ENCODE results near the gene CMTM7. TPM values are rescaled to one million over a fixed set of nuclear protein-coding genes. Genes with fewer than 3 reads are reported as not detected.
"Not testable (repeated sequence)": the region's sequence is repeated elsewhere in the genome, so short reads cannot be mapped to it uniquely, and the experiment has no call there.

Gene CMTM7
- total RNA-seq, 1 donor from 2014 or later = 71.4 TPM

DNA sequence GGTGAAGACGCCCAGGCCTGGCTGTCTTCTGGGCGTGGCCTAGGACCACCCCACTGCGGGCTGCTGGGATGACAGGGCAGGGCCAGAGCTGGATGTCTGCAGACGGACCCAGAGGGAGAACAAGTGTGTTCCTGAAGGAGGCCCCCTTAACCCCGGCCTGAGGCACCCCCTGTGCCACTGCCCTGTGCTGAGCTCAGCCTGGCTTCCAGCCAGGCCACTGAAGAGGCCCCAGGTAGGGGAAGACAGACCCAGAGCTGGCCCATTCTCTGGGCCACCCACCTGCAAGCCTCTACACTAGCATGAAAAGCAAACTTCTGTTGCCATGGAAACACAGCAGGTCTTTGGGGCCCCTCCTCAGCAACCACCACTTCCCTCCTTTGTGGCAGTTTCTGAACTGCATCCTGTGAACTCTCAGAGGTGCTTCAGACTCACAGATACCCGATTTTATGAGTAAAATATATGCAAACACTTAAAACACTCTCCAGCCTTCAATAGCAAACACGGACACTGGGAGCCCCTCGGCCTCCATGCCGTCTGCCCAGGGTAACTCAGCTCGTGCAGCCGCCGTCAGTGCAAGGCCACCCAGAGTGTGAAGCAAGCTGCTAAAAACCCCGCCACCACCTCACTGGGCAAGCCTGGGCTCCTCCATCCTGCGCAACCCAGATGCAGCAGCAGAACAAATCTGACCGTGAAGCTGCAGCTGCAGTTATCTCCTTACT is 68.5 kb downstream of the CMTM7 start:
- TF ChIP-seq, protein P1, sequence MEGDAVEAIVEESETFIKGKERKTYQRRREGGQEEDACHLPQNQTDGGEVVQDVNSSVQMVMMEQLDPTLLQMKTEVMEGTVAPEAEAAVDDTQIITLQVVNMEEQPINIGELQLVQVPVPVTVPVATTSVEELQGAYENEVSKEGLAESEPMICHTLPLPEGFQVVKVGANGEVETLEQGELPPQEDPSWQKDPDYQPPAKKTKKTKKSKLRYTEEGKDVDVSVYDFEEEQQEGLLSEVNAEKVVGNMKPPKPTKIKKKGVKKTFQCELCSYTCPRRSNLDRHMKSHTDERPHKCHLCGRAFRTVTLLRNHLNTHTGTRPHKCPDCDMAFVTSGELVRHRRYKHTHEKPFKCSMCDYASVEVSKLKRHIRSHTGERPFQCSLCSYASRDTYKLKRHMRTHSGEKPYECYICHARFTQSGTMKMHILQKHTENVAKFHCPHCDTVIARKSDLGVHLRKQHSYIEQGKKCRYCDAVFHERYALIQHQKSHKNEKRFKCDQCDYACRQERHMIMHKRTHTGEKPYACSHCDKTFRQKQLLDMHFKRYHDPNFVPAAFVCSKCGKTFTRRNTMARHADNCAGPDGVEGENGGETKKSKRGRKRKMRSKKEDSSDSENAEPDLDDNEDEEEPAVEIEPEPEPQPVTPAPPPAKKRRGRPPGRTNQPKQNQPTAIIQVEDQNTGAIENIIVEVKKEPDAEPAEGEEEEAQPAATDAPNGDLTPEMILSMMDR (conservative IDR thresholded peaks at IDR 0.05; ENCODE audit: low read depth, low read length) = no peak
- no peak overlapping the region for H3K4me3 ChIP-seq (ENCODE audit: low read depth, low read length)
- DNase-seq (ENCODE audit: low read depth) = no peak

DNA sequence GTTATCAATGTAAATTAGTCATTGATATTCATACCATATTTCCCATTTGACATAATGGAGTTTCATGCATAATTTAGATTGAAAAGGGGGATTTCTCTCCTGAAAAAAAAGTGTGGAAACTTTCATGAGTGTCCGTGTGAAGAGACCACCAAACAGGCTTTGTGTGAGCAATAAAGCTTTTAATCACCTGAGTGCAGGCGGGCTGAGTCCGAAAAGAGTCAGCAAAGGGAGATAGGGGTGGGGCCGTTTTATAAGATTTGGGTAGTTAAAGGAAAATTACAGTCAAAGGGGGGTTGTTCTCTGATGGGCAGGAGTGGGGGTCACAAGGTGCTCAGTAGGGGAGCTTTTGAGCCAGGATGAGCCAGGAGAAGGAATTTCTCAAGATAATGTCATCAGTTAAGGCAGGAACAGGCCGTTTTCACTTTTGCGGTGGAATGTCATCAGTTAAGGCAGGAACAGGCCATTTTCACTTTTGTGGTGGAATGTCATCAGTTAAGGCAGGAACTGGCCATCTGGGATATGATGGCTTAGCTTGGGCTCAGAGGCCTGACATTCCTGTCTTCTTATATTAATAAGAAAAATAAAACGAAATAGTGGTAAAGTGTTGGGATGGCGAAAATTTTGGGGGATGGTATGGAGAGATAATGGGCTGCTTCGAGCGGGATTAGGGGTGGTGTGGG is 69.3 kb downstream of the CMTM7 start:
- DNase-seq (ENCODE audit: low read depth); H3K4me3 ChIP-seq (ENCODE audit: low read depth, low read length): not testable (repeated sequence)

DNA sequence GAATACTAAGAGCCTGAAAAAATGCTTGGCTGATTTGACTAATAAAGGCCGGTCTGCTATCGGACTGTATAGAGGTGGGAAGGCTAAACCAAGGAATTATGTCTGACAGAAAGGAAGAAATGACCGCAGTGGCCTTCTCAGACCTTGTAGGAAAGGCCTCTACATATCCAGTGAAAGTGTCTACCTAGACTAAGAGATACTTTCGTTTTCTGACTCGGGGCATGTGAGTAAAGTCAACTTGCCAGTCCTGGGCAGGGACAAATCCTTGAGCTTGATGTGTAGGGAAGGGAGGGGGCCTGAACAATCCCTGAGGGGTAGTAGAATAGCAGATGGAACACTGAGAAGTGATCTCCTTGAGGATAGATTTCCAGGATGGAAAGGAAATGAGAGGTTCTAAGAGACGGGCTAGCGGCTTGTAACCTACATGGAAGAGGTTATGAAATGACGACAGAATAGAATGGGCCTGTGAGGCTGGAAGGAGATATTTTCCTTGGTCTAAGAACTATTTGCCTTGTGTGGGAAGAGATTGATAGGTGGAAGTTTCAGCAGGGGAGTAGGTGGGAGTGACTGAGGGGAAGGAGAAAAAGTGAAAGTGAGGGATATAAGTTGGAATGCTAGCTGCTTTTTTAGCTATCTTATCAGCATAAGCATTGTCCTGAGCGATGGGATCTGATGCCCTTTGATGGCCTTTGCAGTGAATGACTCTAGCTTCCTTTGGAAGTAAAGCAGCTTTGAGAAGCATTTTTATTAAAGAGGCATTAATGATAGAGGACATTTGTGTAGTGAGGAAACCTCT is 70.7 kb downstream of the CMTM7 start:
- not testable (repeated sequence) for DNase-seq (ENCODE audit: low read depth); H3K4me3 ChIP-seq (ENCODE audit: low read depth, low read length)

DNA sequence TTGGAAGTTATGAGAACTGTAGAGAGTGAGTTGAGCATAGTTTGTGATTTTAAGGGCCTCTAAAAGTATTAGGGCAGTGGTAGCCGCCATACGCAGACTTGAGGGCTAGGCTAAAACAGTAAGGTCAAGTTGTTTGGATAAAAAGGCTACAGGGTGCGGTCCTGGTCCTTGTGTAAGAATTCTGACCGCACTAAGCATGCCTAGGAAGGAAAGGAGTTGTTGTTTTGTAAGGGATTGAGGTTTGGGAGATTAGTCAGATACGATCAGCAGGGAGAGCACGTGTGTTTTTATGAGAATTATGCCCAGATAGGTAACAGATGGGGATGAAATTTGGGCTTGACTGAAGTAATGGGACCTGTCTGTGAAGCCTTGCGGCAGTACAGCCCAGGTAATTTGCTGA is 71.8 kb downstream of the CMTM7 start:
- H3K4me3 ChIP-seq (ENCODE audit: low read depth, low read length); DNase-seq (ENCODE audit: low read depth): not testable (repeated sequence)

DNA sequence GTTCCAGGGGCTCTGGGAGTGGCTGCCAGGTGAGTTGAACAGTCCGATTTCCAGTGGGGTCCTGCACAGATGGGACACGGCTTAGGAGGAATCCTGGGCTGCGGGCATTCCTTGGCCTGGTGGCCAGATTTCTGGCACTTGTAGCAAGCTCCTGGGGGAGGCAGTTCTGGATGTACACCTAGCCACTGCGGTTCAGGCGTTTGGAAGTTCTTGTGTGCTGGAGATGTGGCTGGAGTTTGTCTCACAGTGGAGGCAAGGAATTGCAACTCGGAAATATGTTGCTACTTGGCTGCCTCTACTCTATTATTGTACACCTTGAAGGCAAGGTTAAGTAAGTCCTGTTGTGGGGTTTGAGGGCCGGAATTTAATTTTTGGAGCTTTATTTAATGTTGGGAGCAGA is 73.1 kb downstream of the CMTM7 start:
- not testable (repeated sequence) for DNase-seq (ENCODE audit: low read depth); H3K4me3 ChIP-seq (ENCODE audit: low read depth, low read length)

DNA sequence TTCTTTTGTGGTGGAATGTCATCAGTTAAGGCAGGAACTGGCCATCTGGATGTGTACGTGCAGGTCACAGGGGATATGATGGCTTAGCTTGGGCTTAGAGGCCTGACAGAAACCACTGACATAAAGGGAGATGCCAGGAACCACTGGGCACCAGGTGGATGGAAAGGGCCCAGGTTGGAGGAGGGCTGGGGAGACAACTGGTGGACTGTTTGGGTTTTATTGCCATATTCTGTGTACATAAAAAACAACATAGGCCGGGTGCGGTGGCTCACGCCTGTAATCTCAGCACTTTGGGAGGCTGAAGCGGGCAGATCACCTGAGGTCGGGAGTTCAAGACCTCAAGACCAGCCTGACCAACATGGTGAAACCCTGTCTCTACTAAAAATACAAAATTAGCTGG is 75.2 kb downstream of the CMTM7 start:
- not testable (repeated sequence) for H3K4me3 ChIP-seq (ENCODE audit: low read depth, low read length)

DNA sequence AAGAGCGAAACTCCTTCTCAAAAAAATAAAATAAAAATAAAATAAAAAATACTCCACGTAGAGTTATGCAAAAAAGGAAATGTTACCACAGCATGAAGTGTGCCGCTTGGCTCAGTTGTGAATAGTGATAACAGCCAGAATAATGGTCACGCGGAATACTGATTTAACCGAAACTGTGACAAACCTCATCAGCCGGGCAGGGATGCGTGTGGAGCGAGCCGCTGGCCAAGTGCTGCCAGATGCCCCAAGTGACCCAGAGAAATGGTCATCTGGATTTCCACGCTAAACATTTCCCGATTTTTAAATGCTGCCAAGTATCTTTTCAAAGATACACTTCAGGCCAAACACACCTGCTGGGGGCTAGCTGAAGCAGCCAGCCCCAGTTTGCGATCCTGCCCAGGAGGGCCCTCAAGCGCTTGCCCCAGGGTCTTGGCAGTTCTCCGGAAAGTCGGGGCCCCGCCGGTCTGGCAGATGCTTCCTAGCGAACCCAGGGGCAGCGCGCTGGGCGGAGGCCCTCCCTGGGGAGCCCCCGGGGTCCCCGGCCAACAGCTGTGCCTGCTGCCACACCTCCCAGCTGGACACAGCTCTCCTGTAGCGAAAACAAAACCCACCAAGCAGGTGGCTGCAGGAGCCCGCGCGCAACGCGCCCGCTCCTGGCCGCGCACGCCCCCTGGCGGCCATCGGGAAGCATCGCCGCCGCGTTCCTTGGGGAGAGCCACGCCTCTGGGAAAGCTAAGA is 75.8 kb downstream of the CMTM7 start:
- DNase-seq (ENCODE audit: low read depth) = no peak
- H3K4me3 ChIP-seq (ENCODE audit: low read depth, low read length) = peak overlapping the region; percentile 50
- TF ChIP-seq, protein P1 (conservative IDR thresholded peaks at IDR 0.05; ENCODE audit: low read depth, low read length) = peak; percentile 94

More for the DNA sequence above, 75.2 kb downstream of the CMTM7 start:
- not testable (repeated sequence) for DNase-seq (ENCODE audit: low read depth)

DNA sequence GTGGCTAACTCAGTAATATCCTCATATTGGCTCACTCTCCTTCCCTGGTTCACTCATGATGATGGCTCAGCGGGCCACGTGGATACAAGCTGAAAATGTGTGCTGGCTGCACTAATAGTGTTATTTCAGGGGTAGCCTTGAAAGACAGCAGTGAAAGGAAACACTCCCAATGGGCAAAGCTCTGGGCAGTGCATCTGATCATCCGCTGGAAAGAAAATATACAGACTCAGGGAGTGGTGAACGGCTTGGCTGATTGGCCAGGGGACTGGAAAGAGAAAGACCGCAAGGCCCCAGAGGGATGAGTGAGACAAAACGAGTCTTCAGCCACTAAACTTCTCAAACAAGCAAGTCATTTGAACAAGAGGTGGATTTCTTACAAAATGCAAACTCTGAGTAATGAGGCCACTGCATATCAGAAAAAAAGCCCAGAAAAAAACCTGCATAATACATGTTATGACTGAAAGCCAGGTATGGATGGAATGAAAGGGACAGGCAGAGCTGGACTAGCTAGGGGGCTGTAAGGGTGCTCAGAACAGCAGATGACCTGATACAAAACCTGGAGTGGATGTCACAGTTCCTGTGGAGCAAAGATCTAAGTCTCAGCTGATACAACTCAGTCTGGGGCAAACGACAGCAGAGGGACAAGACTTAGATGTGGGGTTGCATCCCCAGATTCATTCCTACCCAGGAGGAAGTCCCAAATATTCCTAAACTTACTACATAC is 77.7 kb downstream of the CMTM7 start:
- H3K4me3 ChIP-seq (ENCODE audit: low read depth, low read length) = no peak overlapping the region
- DNase-seq (ENCODE audit: low read depth) = no peak
- TF ChIP-seq, protein P1 (conservative IDR thresholded peaks at IDR 0.05; ENCODE audit: low read depth, low read length) = no peak

DNA sequence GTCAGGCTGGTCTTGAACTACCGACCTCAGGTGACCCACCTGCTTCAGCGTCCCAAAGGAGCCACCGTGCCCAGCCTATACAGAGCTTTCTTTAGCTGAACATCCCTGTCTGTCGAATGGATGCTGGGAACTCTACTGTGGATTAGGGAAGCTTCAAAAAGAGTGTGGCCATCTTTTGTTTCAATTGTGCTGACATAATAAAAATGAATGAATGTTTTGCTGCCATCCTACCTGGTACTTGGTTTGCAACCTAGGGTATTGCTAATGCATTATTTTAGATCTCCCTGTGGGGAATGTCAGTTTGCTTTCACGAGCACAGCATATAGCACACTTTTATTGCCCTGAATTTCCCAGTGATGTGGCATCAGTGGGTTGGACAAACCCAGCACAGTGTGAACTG is 78.7 kb downstream of the CMTM7 start:
- no peak for DNase-seq (ENCODE audit: low read depth)
- H3K4me3 ChIP-seq (ENCODE audit: low read depth, low read length) = no peak overlapping the region
- TF ChIP-seq, protein P1 (conservative IDR thresholded peaks at IDR 0.05; ENCODE audit: low read depth, low read length) = no peak

Measured in epithelial cell of proximal tubule (primary cell).